ENCODE measurements around the gene VAT1L.

DNA sequence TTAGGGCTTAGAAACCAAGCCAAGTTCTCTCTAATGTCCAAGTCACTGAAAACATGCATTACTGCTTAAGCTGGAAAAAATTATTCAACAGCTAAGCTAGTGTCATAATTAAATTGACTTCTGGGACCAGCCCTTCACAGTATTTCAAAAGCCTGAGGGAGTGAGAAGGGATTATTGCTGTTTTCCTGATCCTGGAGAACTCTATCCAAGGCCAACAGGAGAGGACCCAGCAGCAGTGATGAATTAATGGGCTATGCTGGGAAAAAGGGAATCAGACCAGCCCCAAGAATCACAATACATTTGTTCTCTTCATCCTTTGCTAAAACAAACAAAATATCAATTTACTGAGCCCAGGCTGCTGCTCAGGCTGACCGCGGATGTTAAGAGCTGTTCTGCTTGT, 199.4 kb downstream of the VAT1L start:
- TF ChIP-seq CTCF (IDR thresholded peaks at IDR 0.05; ENCODE audit: borderline replicate concordance, extremely low read depth, low read length, poor library complexity, severe bottlenecking) (no peak), EZH2 (IDR thresholded peaks at IDR 0.05; ENCODE audit: borderline replicate concordance, low read depth, low read length, severe bottlenecking) (no peak)
